NCI-H526 (cell line): ENCODE data around the gene ARHGAP4.

Experiments used
- DNase-seq, 2 experiments: peaks; one replicate each; lab custom pipeline; 2025; lab: John Stamatoyannopoulos, UW

Gene ARHGAP4

DNA sequence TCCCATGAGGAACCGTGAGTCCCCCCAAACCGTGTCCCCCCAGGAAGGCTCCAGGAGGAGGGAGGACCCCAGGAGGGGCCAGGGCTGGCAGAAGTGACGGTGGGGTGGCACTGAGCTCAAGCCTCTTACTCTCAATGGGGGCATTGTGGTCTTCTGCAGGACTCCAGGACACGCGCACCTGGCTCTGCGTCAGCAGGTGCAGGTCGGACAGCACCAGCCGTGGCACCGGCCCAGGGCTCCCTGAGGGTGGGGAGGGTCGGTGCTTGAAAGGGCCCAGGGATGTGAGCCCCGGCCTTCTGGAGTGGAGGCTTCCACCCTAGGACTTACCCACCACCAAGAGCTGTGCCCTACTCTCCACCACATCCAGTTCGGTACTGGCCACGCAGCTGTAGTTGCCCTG is 58.4 kb downstream of the ARHGAP4 start:
- DNase-seq = no peak

DNA sequence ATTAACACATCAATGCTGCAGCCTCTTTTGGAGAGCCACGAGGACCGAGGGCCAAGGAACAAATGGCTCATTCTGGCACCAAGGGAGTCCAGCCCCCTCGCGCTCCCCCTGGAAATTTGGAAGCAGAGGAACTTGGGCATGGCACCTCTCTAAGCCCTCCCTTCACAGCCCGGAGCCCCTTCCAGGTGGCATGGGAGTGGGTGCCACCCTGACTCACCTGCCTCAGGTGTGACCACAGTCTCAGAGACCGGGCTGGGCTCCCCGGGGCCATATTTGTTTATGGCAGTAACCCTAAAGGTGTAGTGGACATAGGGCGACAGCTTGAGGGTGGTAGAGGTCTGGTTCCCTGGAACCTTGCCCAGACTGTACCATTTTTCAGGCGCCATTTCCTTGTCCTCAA is 58.9 kb downstream of the ARHGAP4 start:
- DNase-seq = no peak

DNA sequence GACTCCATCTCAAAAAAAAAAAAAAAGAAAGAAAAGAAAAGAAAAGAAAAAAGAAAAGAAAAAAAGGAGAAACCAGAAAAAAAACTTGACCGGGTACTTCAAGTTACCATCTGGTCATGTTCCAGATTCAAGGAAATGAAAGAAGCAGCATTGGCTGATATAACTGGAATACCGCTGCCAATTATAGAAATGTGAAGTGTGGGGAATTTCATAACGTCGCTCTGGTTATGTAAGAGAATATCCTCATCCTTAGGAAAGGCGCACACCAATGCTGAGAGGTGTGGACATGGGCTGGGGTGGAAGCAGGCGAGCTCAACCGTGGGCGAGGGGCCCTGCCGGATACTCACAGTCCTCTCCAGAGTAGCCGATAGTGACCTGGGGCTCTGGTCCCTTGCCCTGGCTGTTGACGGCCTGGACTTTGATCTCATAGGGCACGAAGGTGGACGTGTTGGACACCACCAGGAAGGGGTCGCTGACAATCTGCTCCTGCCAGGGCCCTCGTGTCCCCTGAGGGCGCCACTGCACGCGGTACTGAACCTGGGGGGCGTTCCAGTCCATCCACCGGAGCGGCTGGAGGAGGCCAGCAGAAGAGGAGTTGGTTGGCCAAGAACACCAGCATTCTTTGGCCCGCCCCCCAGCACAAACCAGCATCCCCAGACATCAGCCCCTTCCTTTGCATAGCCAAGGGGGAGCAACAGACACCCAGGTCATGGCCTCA is 59.6 kb downstream of the ARHGAP4 start:
- no peak for DNase-seq

DNA sequence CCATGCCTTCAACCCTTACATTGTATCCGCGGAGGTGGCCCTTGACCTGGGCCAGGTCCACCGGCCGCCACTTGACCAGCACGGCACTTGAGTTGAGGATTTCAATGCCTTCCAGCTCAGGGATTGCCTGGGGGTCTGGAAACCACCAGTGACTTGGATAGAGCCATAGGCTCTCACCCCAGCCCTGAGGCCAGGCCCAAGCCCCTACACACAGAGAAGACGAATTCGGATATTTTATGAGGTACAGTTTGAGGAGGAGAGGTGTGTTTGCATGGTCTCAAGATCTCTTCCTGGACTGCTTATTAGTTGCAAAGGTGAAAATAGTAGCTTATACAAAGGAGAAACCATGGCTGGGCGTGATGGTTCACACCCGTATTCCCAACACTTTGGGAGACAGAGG is 60.4 kb downstream of the ARHGAP4 start:
- DNase-seq = no peak

DNA sequence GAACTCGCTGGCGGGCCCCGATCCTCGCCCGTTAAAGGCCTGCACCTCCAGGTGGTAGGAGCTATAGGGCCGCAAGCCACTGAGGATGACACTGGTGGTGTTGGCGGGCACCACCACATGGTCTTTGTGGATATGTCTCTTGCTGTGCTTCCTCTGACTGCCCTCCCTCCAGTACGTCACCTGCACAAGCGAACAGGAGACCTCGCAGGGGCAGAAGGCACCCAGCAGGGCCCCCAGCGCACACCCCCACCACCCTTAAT is 60.8 kb downstream of the ARHGAP4 start:
- no peak for DNase-seq

DNA sequence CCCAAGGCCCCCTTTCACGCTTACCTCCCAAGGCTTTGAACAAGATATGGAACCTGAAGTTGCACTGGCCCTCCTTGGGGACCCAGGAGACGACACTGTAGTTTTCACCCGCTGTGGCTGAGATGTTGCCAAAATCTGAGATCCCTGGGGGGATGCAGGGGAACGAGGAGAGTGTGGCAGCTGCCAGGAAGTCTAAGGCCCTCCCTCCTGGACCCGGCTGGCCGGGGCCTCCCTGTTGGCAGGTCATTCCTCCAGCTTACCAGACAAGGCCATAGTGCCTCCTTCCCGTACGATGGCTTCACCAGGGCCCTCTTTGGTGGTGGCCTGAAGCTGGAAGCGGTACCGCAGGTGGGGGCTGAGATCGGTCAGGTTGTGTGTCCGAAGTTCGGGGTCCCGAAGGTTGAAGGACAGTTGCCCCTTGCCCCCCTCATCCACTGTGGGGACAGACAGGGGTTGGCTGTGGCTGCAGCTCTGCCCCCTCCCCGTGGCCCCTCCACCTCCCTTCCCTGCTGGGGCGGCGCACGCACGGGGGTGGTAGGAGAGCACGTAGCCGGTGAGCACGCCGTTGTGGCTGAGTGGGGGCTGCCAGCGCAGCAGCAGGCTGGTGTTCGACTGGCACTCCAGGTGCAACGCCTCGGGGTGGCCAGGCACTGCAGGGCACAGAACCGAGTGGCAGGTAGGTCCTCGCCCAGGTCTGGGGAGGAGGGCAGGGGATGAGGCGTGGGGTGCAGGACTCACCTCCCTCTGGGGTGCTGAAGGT is 61.3 kb downstream of the ARHGAP4 start:
- DNase-seq = no peak

DNA sequence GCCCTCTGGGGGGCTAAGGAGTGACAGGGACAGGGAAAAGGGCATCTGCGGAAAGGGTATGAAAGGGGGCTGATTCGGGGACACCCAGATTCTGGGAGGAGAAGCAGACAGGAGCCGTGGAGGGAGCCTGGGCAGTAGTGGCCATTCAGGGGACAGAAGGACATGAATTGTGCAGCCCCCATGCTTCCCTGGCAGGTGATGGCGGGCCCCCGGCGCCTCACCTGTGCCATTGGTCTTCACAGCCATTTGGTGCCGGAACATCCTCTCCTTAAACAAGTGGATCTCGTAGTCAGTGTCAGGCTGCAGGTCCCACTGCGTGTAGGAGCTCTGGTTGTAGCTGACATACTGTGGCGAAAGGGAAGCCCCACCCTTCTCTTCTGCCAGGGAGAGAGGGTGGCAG is 62.0 kb downstream of the ARHGAP4 start:
- no peak for DNase-seq

DNA sequence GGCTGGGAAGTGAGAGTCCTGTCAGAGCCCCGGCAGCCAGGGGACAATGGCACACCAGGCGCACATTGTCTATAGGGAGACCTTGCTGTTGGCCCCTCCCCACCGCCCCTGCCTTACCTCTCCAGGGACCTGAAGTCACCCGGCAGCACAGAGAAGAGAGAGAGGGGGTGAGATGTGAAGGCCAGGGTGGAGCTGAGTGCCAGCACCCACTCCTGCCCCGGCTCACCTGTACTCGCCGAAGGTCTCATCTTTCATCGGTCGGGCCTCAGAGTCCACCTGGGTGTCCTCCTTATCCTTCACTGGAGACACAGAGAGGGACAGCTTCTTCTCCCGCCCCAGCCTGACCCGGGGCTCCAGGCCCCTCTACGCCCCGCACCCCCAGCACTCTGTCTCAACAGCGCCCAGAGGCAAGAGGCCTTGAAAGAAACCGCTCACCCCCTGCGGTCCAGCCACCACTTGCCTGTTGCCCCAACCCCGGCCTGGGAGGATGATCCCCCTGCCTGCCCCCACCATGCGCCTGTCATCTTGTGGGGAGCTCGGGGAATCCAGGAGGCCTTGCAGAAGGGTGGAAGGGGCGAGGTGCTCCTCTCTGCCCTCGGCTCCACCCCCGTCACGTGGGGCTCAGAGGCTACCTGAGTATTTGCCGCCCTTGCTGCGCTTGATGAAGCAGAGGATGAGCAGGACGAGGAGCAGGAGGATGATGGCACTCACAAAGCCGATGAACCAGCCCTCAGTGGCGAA is 62.6 kb downstream of the ARHGAP4 start:
- no peak for DNase-seq

DNA sequence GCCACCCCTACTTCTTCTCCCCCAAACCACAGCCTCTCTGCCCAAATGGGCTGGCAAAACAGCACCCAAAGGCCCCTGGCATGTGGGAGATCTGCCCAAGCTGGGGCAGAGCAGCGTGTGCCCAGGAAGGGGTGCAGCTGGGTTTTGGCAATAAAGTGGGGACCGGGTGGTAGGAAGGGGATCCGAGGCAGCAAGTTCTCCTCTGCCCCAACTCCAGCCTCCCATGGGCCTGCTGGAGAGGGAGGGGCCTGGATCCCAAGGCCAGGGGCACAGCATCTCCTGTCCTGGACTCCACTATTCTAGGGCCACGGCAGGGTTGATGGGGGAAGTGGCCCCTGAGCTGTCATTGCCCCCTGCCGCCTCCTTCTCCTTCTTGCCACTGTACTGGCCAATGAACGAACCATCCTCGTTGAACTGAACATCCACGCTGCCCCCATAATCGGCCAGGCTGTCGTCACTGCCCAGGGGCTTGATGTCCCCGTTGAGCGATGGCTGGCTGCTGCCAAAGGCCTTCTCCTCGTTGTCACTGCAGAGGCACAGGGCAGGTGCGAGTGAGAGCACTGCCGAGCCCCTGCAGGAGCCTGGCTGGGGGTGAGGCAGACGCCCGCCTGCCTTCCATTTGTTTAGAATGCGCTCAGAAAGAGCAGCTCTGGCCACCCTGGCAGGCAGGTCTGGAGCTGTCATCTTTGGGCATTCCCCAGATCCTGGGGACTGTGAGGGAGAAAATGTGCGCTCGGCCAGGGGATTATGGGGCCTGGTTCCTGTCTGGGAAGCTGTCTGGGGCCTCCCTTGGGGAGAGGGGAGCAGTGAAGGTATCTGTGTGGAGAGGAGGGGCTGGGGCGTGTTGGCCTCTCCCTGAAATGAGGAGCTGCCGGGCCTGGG is 63.5 kb downstream of the ARHGAP4 start:
- DNase-seq = no peak

DNA sequence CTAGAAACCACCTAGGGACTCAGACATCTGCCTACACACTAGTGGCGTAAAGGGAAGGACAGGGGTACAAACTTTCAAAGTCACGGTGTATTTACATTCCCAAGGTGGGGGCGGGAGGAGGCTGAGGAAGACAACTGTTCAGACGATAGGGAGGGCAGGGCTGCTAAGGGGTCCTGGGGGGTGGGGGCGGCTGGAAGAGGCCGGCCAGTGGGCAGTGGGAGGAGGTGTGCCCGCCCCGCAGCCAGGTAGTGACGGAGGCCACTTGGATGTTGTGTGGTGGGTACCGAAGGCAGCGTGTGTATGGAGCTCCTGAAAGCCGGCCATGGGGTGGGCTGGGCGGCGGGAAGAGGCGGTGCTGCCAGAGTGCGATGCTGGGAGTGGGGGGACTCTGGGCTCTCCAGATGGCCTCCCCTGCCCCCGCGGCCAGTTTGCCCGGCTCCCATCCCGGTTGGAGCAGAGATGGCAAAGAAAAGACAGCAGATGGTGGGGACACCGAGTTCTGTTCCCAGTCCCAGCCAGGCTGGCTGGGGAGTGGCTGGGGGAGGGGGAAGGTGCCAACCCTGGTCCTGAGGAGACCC is 64.2 kb downstream of the ARHGAP4 start:
- no peak for DNase-seq

DNA sequence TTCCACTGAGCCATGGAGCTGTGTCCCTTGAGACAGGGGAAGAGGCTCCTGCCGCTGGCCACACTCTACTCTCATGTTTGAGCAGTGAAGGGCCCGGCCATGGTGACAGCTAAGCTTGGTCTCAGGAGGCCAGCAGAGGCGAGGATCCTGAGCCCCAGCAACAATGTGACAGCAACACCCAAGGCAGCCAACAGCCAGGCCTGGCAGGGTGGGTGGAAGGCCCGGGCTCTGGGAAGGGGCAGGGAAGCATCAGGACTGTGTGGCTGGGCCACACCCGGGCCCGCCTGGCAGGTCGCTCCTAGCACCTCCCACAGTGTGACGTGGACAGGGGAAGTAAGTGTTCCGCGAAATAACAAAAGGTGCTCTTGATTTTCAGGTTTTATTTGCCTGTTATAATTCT is 64.9 kb downstream of the ARHGAP4 start:
- DNase-seq = peak in 1 of 2 experiments; percentile 54
